Measurements from ENCODE around the gene AJM1. TPM values are rescaled to one million over a fixed set of nuclear protein-coding genes. Genes with fewer than 3 reads are reported as not detected.
"Not testable (repeated sequence)": the region's sequence is repeated elsewhere in the genome, so short reads cannot be mapped to it uniquely, and the experiment has no call there.

Gene AJM1
- total and polyA plus RNA-seq, 4 experiments from 2014 or later, result 0.05 to 2.8 (median 2.4) TPM; not detected in 1

GRCh38 chr9:136865041-136865767 lies 22.9 kb downstream of the AJM1 start:
- intact Hi-C loops (cut with micrococcal nuclease), result loop anchor here (5.0 kb wide), 1 partner anchor 37 kb away; no protein-coding TSS in a partner anchor
- CTCF ChIA-PET (ENCODE audit: partially characterized antibody), result no interaction called here
- DNase-seq, result peak in 1 of 5 donors; percentile 29

GRCh38 chr9:136865768-136866103 lies 23.5 kb downstream of the AJM1 start:
- peak overlapping the region; percentile 75 to 93 (median 85) for H3K4me3 Mint-ChIP-seq
- peaks cover 4 to 23% (median 11%) of the 10 kb centered on the region in 4 donors for H3K4me1 Mint-ChIP-seq
- H3K27me3 ChIP-seq (ENCODE audit: insufficient read depth, low read length), result no peaks in the 10 kb centered on the region
- peak overlapping the region; percentile 75 to 94 (median 85) for H3K27ac Mint-ChIP-seq
- peaks cover 18% of the 10 kb centered on the region for H3K4me1 ChIP-seq (ENCODE audit: insufficient read depth, low read length)
- no peaks in the 10 kb centered on the region for H3K9me3 ChIP-seq (ENCODE audit: control insufficient read depth in 1 of 2, low read length in 2 of 2)
- H3K4me3 ChIP-seq (ENCODE audit: low read length in 2 of 2), result peak overlapping the region; percentile 40 to 75
- peak overlapping the region; percentile 87 for H3K27ac ChIP-seq (ENCODE audit: low read depth, low read length)
- H3K27me3 Mint-ChIP-seq, result no peaks in the 10 kb centered on the region
- H3K9me3 Mint-ChIP-seq, result no peaks in the 10 kb centered on the region
- ChIA-PET POLR2A (ENCODE audit: partially characterized antibody) (interaction anchor here (0.7 to 2.1 kb wide), 9 partner anchors 10 to 170 kb away, joined by 3 to 8 read pairs (median 4); partner anchors contain the start of genes AJM1, C8G, FBXW5 and FUT7), CTCF (ENCODE audit: partially characterized antibody) (no interaction called here)
- peaks cover 30% of the 10 kb centered on the region for H3K36me3 ChIP-seq (ENCODE audit: insufficient read depth, low read length)
- peak in 1 of 5 donors; percentile 50 for DNase-seq
- H3K36me3 Mint-ChIP-seq, result peaks cover 5 to 22% of the 10 kb centered on the region in 2 donors
- intact Hi-C loops (cut with micrococcal nuclease), result loop anchor here (1.0 to 5.0 kb wide), 4 partner anchors 16 to 79 kb away; partner anchors contain the start of genes FBXW5, PHPT1 and TRAF2

More at GRCh38 chr9:136865041-136865767, 22.9 kb downstream of the AJM1 start:
- H3K9me3 ChIP-seq (ENCODE audit: control insufficient read depth in 1 of 2, low read length in 2 of 2), result no peaks in the 10 kb centered on the region
- Mint-ChIP-seq H3K27ac (peak overlapping the region; percentile 75 to 94 (median 85)), H3K4me3 (peak overlapping the region; percentile 75 to 93 (median 85)), H3K36me3 (peaks cover 5 to 24% of the 10 kb centered on the region in 2 donors), H3K4me1 (peaks cover 4 to 23% (median 11%) of the 10 kb centered on the region in 4 donors), H3K27me3 (no peaks in the 10 kb centered on the region), H3K9me3 (no peaks in the 10 kb centered on the region)
- H3K4me3 ChIP-seq (ENCODE audit: low read length in 2 of 2), result peak overlapping the region; percentile 40 to 75
- H3K27me3 ChIP-seq (ENCODE audit: insufficient read depth, low read length), result no peaks in the 10 kb centered on the region
- H3K4me1 ChIP-seq (ENCODE audit: insufficient read depth, low read length), result peaks cover 18% of the 10 kb centered on the region
- H3K36me3 ChIP-seq (ENCODE audit: insufficient read depth, low read length), result peaks cover 31% of the 10 kb centered on the region
- H3K27ac ChIP-seq (ENCODE audit: low read depth, low read length), result peak overlapping the region; percentile 87
- POLR2A ChIA-PET (ENCODE audit: partially characterized antibody), result interaction anchor here (1.1 to 2.1 kb wide), 3 partner anchors 19 to 80 kb away, joined by 4 to 8 read pairs (median 4); partner anchors contain the start of genes AJM1, C8G and FBXW5

- peak overlapping the region in 5 of 7 donors; percentile 64 to 90 (median 81) for H3K27ac Mint-ChIP-seq
- H3K36me3 Mint-ChIP-seq, result peaks cover 5 to 17% of the 10 kb centered on the region in 2 donors
- H3K4me1 Mint-ChIP-seq, result peaks cover 4 to 23% (median 11%) of the 10 kb centered on the region in 4 donors
- H3K4me1 ChIP-seq (ENCODE audit: insufficient read depth, low read length), result peaks cover 18% of the 10 kb centered on the region
- peaks cover 19% of the 10 kb centered on the region for H3K36me3 ChIP-seq (ENCODE audit: insufficient read depth, low read length)
- POLR2A ChIA-PET (ENCODE audit: partially characterized antibody), result interaction anchor here (1.3 to 2.1 kb wide), 4 partner anchors 14 to 78 kb away, joined by 4 to 8 read pairs (median 6); partner anchors contain the start of genes C8G, FBXW5 and TRAF2
- H3K9me3 Mint-ChIP-seq; H3K27me3 ChIP-seq (ENCODE audit: insufficient read depth, low read length); H3K4me3 ChIP-seq (ENCODE audit: low read length in 2 of 2); H3K9me3 ChIP-seq (ENCODE audit: control insufficient read depth in 1 of 2, low read length in 2 of 2); H3K27me3 Mint-ChIP-seq: not testable (repeated sequence)
- peak overlapping the region; percentile 60 to 84 (median 74) for H3K4me3 Mint-ChIP-seq
- peak overlapping the region; percentile 87 for H3K27ac ChIP-seq (ENCODE audit: low read depth, low read length)
- DNase-seq, result peak in 1 of 5 donors; percentile 24
- CTCF ChIA-PET (ENCODE audit: partially characterized antibody), result interaction anchor here (1.2 kb wide), 1 partner anchor 24 kb away, joined by 3 read pairs; the partner anchor contains the start of gene AJM1
- intact Hi-C loops (cut with micrococcal nuclease), result loop anchor here (1.0 to 5.0 kb wide), 4 partner anchors 18 to 77 kb away; partner anchors contain the start of genes FBXW5, PHPT1 and TRAF2
These were observed 24.7 kb downstream of the AJM1 start for GRCh38 chr9:136866898-136867421.

GRCh38 chr9:136867480-136867879 lies 25.2 kb downstream of the AJM1 start:
- Histone ChIP-seq H3K27me3 (ENCODE audit: insufficient read depth, low read length) (no peaks in the 10 kb centered on the region), H3K4me3 (ENCODE audit: low read length in 2 of 2) (no peak overlapping the region), H3K27ac (ENCODE audit: low read depth, low read length) (no peak overlapping the region), H3K9me3 (ENCODE audit: control insufficient read depth in 1 of 2, low read length in 2 of 2) (no peaks in the 10 kb centered on the region), H3K4me1 (ENCODE audit: insufficient read depth, low read length) (peaks cover 18% of the 10 kb centered on the region), H3K36me3 (ENCODE audit: insufficient read depth, low read length) (peaks cover 14% of the 10 kb centered on the region)
- ChIA-PET POLR2A (ENCODE audit: partially characterized antibody) (interaction anchor here (1.2 to 1.7 kb wide), 3 partner anchors 14 to 34 kb away, joined by 3 to 5 read pairs (median 4); no protein-coding TSS in a partner anchor), CTCF (ENCODE audit: partially characterized antibody) (no interaction called here)
- Mint-ChIP-seq H3K27me3 (no peaks in the 10 kb centered on the region), H3K9me3 (peaks cover 0 to under 1% (median 0%) of the 10 kb centered on the region in 8 donors), H3K4me3 (peak overlapping the region; percentile 59 to 84 (median 70)), H3K4me1 (peaks cover 4 to 23% (median 11%) of the 10 kb centered on the region in 4 donors), H3K27ac (peak overlapping the region in 5 of 7 donors; percentile 42 to 82 (median 73)), H3K36me3 (peaks cover 5 to 13% of the 10 kb centered on the region in 2 donors)
- no peak for DNase-seq
- intact Hi-C loops (cut with micrococcal nuclease), result loop anchor here (5.0 kb wide), 1 partner anchor 35 kb away; no protein-coding TSS in a partner anchor

GRCh38 chr9:136867917-136868316 lies 25.6 kb downstream of the AJM1 start:
- peak overlapping the region in 6 of 8 donors; percentile 36 to 70 (median 60) for H3K4me3 Mint-ChIP-seq
- H3K36me3 Mint-ChIP-seq, result peaks cover 5 to 12% of the 10 kb centered on the region in 2 donors
- H3K4me1 Mint-ChIP-seq, result peaks cover 4 to 23% (median 11%) of the 10 kb centered on the region in 4 donors
- H3K27ac ChIP-seq (ENCODE audit: low read depth, low read length), result no peak overlapping the region
- peaks cover 10% of the 10 kb centered on the region for H3K36me3 ChIP-seq (ENCODE audit: insufficient read depth, low read length)
- H3K4me1 ChIP-seq (ENCODE audit: insufficient read depth, low read length), result peaks cover 18% of the 10 kb centered on the region
- no peaks in the 10 kb centered on the region for H3K27me3 Mint-ChIP-seq
- H3K9me3 Mint-ChIP-seq, result peaks cover 0 to 3% (median 0%) of the 10 kb centered on the region in 8 donors
- no peaks in the 10 kb centered on the region for H3K9me3 ChIP-seq (ENCODE audit: control insufficient read depth in 1 of 2, low read length in 2 of 2)
- DNase-seq, result peak in 1 of 5 donors; percentile 11
- no peaks in the 10 kb centered on the region for H3K27me3 ChIP-seq (ENCODE audit: insufficient read depth, low read length)
- intact Hi-C loops (cut with micrococcal nuclease), result loop anchor here (5.0 kb wide), 1 partner anchor 34 kb away; no protein-coding TSS in a partner anchor
- H3K4me3 ChIP-seq (ENCODE audit: low read length in 2 of 2), result no peak overlapping the region
- H3K27ac Mint-ChIP-seq, result peak overlapping the region in 5 of 7 donors; percentile 42 to 82 (median 73)
- ChIA-PET CTCF (ENCODE audit: partially characterized antibody) (no interaction called here), POLR2A (ENCODE audit: partially characterized antibody) (interaction anchor here (1.2 to 1.7 kb wide), 3 partner anchors 13 to 34 kb away, joined by 3 to 5 read pairs (median 4); no protein-coding TSS in a partner anchor)

GRCh38 chr9:136868644-136869043 lies 26.4 kb downstream of the AJM1 start:
- no peak overlapping the region for H3K4me3 ChIP-seq (ENCODE audit: low read length in 2 of 2)
- H3K4me3 Mint-ChIP-seq, result peak overlapping the region in 7 of 8 donors; percentile 7 to 61 (median 52)
- intact Hi-C loops (cut with micrococcal nuclease), result loop anchor here (5.0 kb wide), 1 partner anchor 34 kb away; no protein-coding TSS in a partner anchor
- peak in 1 of 5 donors; percentile 24 for DNase-seq
- no peaks in the 10 kb centered on the region for H3K9me3 ChIP-seq (ENCODE audit: control insufficient read depth in 1 of 2, low read length in 2 of 2)
- peak overlapping the region in 6 of 7 donors; percentile 6 to 74 (median 42) for H3K27ac Mint-ChIP-seq
- peaks cover 4 to 21% (median 11%) of the 10 kb centered on the region in 4 donors for H3K4me1 Mint-ChIP-seq
- H3K27me3 ChIP-seq (ENCODE audit: insufficient read depth, low read length), result no peaks in the 10 kb centered on the region
- H3K27me3 Mint-ChIP-seq, result no peaks in the 10 kb centered on the region
- H3K36me3 ChIP-seq (ENCODE audit: insufficient read depth, low read length), result peaks cover 3% of the 10 kb centered on the region
- no peak overlapping the region for H3K27ac ChIP-seq (ENCODE audit: low read depth, low read length)
- CTCF ChIA-PET (ENCODE audit: partially characterized antibody), result no interaction called here
- POLR2A ChIA-PET (ENCODE audit: partially characterized antibody), result interaction anchor here (1.2 to 2.5 kb wide), 3 partner anchors 9 to 21 kb away, joined by 3 to 8 read pairs (median 4); no protein-coding TSS in a partner anchor
- H3K36me3 Mint-ChIP-seq, result peaks cover 4 to 8% of the 10 kb centered on the region in 2 donors
- peaks cover 18% of the 10 kb centered on the region for H3K4me1 ChIP-seq (ENCODE audit: insufficient read depth, low read length)
- peaks cover 0 to 3% (median 0%) of the 10 kb centered on the region in 8 donors for H3K9me3 Mint-ChIP-seq

Data from CD4-positive, alpha-beta memory T cell (primary cell).